Measurements from ENCODE around the gene MOXD1. TPM values are rescaled to one million over a fixed set of nuclear protein-coding genes. Genes with fewer than 3 reads are reported as not detected.

The MOXD1 gene
- total RNA-seq, 4 donors from 2014 or later: 1.3 to 3.8 (median 1.5) TPM

DNA sequence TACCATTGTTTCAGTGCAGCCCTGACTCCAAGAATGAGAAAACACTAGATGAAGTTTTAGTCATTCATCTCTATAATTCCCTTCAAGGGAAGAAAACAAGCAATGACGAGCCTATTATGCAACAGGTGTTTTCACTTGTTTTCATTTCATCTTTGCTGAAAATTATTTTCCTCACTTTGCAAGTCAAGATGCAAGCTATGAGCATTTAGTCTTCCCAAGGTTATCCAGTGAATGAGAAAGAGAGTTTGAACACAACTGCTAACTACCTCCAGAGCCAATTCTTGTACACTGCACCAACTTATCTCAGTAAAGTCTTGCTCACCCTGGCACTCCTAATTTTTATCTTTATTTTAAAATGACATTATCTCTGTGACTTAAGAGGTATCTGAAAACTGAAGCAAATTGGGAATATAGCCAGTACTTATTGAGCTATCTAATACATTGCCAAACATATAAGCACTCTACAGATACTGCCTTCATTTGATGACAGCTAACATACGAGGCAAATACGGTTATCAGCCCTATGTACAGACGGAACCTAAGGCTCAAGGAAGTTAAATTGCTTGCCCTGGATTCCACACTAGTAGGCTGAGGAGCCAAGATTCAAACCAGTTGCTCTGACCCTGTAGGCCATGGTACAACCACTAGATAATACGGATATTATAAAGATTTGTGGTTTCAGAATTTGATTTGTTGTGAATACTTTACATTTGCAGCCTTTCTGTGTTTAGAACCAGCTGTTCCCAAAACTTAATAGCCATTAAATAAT, 36.8 kb downstream of the MOXD1 start:
- DNase-seq: no peak
- no peak overlapping the region for H3K27ac ChIP-seq
- TF ChIP-seq, protein P1, sequence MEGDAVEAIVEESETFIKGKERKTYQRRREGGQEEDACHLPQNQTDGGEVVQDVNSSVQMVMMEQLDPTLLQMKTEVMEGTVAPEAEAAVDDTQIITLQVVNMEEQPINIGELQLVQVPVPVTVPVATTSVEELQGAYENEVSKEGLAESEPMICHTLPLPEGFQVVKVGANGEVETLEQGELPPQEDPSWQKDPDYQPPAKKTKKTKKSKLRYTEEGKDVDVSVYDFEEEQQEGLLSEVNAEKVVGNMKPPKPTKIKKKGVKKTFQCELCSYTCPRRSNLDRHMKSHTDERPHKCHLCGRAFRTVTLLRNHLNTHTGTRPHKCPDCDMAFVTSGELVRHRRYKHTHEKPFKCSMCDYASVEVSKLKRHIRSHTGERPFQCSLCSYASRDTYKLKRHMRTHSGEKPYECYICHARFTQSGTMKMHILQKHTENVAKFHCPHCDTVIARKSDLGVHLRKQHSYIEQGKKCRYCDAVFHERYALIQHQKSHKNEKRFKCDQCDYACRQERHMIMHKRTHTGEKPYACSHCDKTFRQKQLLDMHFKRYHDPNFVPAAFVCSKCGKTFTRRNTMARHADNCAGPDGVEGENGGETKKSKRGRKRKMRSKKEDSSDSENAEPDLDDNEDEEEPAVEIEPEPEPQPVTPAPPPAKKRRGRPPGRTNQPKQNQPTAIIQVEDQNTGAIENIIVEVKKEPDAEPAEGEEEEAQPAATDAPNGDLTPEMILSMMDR (IDR thresholded peaks at IDR 0.05): no peak
- TF ChIP-seq POLR2A (IDR thresholded peaks at IDR 0.05): no peak
- intact Hi-C loops (cut with DNase I): no loop called here
- no peaks in the 10 kb centered on the region for H3K36me3 ChIP-seq
- WGBS, 2 donors: 88 to 89% methylated on average over 5 of the region's 5 CpGs
- no peaks in the 10 kb centered on the region for H3K27me3 ChIP-seq
- H3K4me1 ChIP-seq: no peaks in the 10 kb centered on the region
- no peaks in the 10 kb centered on the region for H3K9me3 ChIP-seq
- no peak overlapping the region for H3K4me3 ChIP-seq (replicated peaks in 1 of 3)

DNA sequence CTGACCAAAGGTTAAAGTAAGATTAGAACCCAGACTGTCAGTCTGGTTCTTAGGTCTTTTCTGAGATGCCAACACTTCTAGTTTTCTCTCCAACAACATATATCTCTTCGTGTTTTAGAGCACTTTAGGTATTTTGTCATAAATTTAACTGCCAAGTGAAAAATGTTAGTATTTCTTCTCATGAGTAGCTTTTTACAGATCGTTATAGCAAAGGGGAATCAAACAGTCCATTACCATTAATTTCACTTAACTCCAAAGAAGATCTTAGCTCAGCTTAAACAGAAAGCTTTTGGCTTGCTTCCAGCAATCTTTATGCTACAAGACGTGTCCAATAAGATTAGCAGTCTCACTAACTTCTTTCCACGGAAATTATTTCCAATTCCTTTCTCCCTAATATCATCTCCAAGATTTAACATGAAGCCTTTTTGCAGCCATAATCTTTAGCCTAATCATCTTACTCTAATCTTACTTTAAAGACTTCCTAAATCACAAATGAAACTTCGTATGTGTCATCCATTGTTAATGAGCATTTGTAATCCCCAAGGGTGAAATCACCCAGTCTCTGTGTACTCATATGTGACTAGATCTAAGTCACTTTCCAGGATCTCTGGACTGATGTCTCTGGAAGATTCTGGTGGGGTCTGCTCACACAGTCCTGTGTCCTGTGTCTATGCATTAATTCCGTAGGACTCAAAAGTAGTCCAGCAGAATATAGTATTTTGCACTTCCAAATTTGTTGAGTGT, 38.7 kb downstream of the MOXD1 start:
- no peaks in the 10 kb centered on the region for H3K9me3 ChIP-seq
- intact Hi-C loops (cut with DNase I): no loop called here
- DNase-seq: no peak
- no peak overlapping the region for H3K27ac ChIP-seq
- TF ChIP-seq, protein P1 (IDR thresholded peaks at IDR 0.05): no peak
- no peak for TF ChIP-seq POLR2A (IDR thresholded peaks at IDR 0.05)
- H3K4me3 ChIP-seq (replicated peaks in 1 of 3): no peak overlapping the region
- no peaks in the 10 kb centered on the region for H3K4me1 ChIP-seq
- no peaks in the 10 kb centered on the region for H3K27me3 ChIP-seq
- no peaks in the 10 kb centered on the region for H3K36me3 ChIP-seq
- 67 to 71% methylated on average over 6 of the region's 6 CpGs for WGBS, 2 donors

DNA sequence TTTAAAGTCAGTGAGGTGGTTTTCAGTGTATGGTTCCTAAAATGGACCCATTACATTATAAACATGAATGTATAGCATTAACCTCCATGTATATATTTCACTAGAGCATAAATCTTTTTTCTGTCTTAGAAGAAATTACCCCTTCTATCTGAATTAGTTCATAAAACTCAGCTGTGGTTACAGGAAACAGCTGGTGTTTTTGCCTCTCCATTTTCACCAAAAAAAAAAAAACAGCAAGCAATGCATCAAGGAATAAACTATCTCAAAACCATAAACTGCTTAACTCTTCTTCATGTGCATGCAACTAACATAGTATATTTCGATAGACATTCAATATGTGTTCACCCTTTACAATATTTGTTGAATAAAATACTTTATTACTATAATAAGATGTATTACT, 40.2 kb downstream of the MOXD1 start:
- Histone ChIP-seq H3K27ac (no peak overlapping the region), H3K4me3 (replicated peaks in 1 of 3) (no peak overlapping the region), H3K36me3 (no peaks in the 10 kb centered on the region), H3K4me1 (no peaks in the 10 kb centered on the region), H3K9me3 (no peaks in the 10 kb centered on the region), H3K27me3 (no peaks in the 10 kb centered on the region)
- WGBS, 2 donors: 88 to 90% methylated on average over 1 of the region's 1 CpG
- intact Hi-C loops (cut with DNase I): no loop called here
- DNase-seq: no peak
- TF ChIP-seq, protein P1 (IDR thresholded peaks at IDR 0.05): no peak
- no peak for TF ChIP-seq POLR2A (IDR thresholded peaks at IDR 0.05)

DNA sequence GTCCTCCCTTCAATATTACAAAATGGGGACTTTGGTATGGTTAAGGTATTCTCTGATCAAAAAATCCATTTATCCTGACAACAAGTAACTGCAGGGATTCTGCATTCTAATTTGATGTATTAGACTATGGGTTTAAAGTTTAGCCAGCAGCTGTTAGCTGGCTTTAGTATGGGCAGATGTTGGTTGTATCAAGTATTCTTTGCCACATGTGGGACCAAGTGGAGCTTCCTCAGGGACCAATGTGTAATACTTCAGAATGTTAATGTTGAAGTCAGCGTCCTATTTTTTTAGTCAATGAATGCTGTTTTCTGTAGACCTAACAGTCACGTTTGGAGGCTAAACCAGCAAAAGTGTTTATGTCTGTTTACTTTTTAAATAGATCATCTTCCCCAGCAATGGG, 41.4 kb downstream of the MOXD1 start:
- 69 to 87% methylated on average over 2 of the region's 2 CpGs for WGBS, 2 donors
- H3K4me3 ChIP-seq (replicated peaks in 1 of 3): no peak overlapping the region
- no peak for DNase-seq
- no peak for TF ChIP-seq POLR2A (IDR thresholded peaks at IDR 0.05)
- TF ChIP-seq, protein P1 (IDR thresholded peaks at IDR 0.05): no peak
- H3K36me3 ChIP-seq: no peaks in the 10 kb centered on the region
- intact Hi-C loops (cut with DNase I): no loop called here
- H3K27ac ChIP-seq: no peak overlapping the region
- H3K27me3 ChIP-seq: no peaks in the 10 kb centered on the region
- no peaks in the 10 kb centered on the region for H3K9me3 ChIP-seq
- no peaks in the 10 kb centered on the region for H3K4me1 ChIP-seq

DNA sequence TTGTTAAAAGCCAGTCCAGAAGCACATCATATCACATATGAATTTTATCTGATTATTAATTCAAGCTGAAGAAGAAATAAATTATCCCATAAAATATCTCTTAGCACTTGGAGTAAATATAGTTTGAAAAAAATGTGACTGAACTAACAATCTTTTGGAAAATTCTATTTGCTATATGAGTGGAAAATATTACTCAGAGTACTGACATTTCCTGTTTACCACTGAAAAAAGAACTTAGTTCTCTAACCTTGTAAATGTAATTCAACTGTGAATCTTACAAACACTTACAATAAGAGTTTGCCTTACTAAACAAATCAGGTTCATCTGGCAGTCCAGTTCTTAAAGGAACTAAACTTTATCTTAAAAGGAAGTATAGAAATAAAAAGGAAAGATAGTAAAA, 44.2 kb downstream of the MOXD1 start:
- H3K4me1 ChIP-seq: no peaks in the 10 kb centered on the region
- no peaks in the 10 kb centered on the region for H3K36me3 ChIP-seq
- TF ChIP-seq, protein P1 (IDR thresholded peaks at IDR 0.05): no peak
- no peak for TF ChIP-seq POLR2A (IDR thresholded peaks at IDR 0.05)
- intact Hi-C loops (cut with DNase I): no loop called here
- no peak overlapping the region for H3K4me3 ChIP-seq (replicated peaks in 1 of 3)
- no peaks in the 10 kb centered on the region for H3K27me3 ChIP-seq
- H3K27ac ChIP-seq: no peak overlapping the region
- DNase-seq: no peak
- H3K9me3 ChIP-seq: no peaks in the 10 kb centered on the region

Measured in thyroid gland (tissue), 4 donors.